ENCODE data around the gene MCC. TPM values are rescaled to one million over a fixed set of nuclear protein-coding genes. Genes with fewer than 3 reads are reported as not detected.

The MCC gene
- total RNA-seq, 1 donor from 2014 or later: 26.9 TPM

- H4K20me1 ChIP-seq (ENCODE audit: insufficient read depth, low read length): peaks cover 8% of the 10 kb centered on the region
- TF ChIP-seq EZH2 (IDR thresholded peaks at IDR 0.05; ENCODE audit: insufficient read depth, low read length) (no peak), CTCF (IDR thresholded peaks at IDR 0.05; ENCODE audit: insufficient read depth, low read depth, low read length) (no peak)
- H3K4me1 ChIP-seq (ENCODE audit: insufficient read depth, low read length): peaks cover 5% of the 10 kb centered on the region
- no peak overlapping the region for H3K4me2 ChIP-seq (ENCODE audit: low read length)
- no peaks in the 10 kb centered on the region for H3K79me2 ChIP-seq (ENCODE audit: insufficient read depth, low read length)
- H3K4me3 Mint-ChIP-seq (ENCODE audit: unreplicated experiment): no peak overlapping the region
- no peaks in the 10 kb centered on the region for H3K36me3 ChIP-seq (ENCODE audit: insufficient read depth, low read length)
- no peak overlapping the region for H2AFZ ChIP-seq (ENCODE audit: low read depth, low read length)
- H3K9me3 Mint-ChIP-seq (ENCODE audit: unreplicated experiment): peaks cover 1% of the 10 kb centered on the region
- no peak overlapping the region for H3K27ac Mint-ChIP-seq (ENCODE audit: unreplicated experiment)
- H3K36me3 Mint-ChIP-seq (ENCODE audit: low read depth, unreplicated experiment): peaks cover 7% of the 10 kb centered on the region
- peaks cover 9% of the 10 kb centered on the region for H3K4me1 Mint-ChIP-seq (ENCODE audit: low read depth, unreplicated experiment)
- no peaks in the 10 kb centered on the region for H3K27me3 Mint-ChIP-seq (ENCODE audit: low read depth, unreplicated experiment)
- H3K9me3 ChIP-seq (ENCODE audit: insufficient read depth, low read depth, low read length): no peaks in the 10 kb centered on the region
- H3K27me3 ChIP-seq (ENCODE audit: insufficient read depth, low read length): no peaks in the 10 kb centered on the region
- DNase-seq (ENCODE audit: low read depth): no peak
- no peak overlapping the region for H3K9ac ChIP-seq (ENCODE audit: low read length)
- no peak overlapping the region for H3K4me3 ChIP-seq (ENCODE audit: insufficient read depth, low read depth, low read length)
- FAIRE-seq: no peak
- H3K27ac ChIP-seq (ENCODE audit: low read depth, low read length): no peak overlapping the region
These were observed 331.9 kb downstream of the MCC start for GRCh38 chr5:113156271-113156877.

- Histone ChIP-seq H3K4me3 (ENCODE audit: insufficient read depth, low read depth, low read length) (no peak overlapping the region), H4K20me1 (ENCODE audit: insufficient read depth, low read length) (peaks cover 8% of the 10 kb centered on the region), H3K36me3 (ENCODE audit: insufficient read depth, low read length) (no peaks in the 10 kb centered on the region), H3K79me2 (ENCODE audit: insufficient read depth, low read length) (no peaks in the 10 kb centered on the region), H3K9ac (ENCODE audit: low read length) (no peak overlapping the region), H3K27me3 (ENCODE audit: insufficient read depth, low read length) (no peaks in the 10 kb centered on the region), H3K9me3 (ENCODE audit: insufficient read depth, low read depth, low read length) (no peaks in the 10 kb centered on the region), H3K4me1 (ENCODE audit: insufficient read depth, low read length) (peaks cover 5% of the 10 kb centered on the region), H3K4me2 (ENCODE audit: low read length) (no peak overlapping the region), H3K27ac (ENCODE audit: low read depth, low read length) (no peak overlapping the region), H2AFZ (ENCODE audit: low read depth, low read length) (no peak overlapping the region)
- no peak for DNase-seq (ENCODE audit: low read depth)
- Mint-ChIP-seq H3K27me3 (ENCODE audit: low read depth, unreplicated experiment) (no peaks in the 10 kb centered on the region), H3K4me3 (ENCODE audit: unreplicated experiment) (no peak overlapping the region), H3K36me3 (ENCODE audit: low read depth, unreplicated experiment) (peaks cover 7% of the 10 kb centered on the region), H3K9me3 (ENCODE audit: unreplicated experiment) (no peaks in the 10 kb centered on the region), H3K27ac (ENCODE audit: unreplicated experiment) (no peak overlapping the region), H3K4me1 (ENCODE audit: low read depth, unreplicated experiment) (peaks cover 13% of the 10 kb centered on the region)
- no peak for FAIRE-seq
- no peak for TF ChIP-seq EZH2 (IDR thresholded peaks at IDR 0.05; ENCODE audit: insufficient read depth, low read length)
- no peak for TF ChIP-seq CTCF (IDR thresholded peaks at IDR 0.05; ENCODE audit: insufficient read depth, low read depth, low read length)
These were observed 334.6 kb downstream of the MCC start for GRCh38 chr5:113153512-113154097.

- H3K4me3 ChIP-seq (ENCODE audit: insufficient read depth, low read depth, low read length): no peak overlapping the region
- Mint-ChIP-seq H3K4me1 (ENCODE audit: low read depth, unreplicated experiment) (peaks cover 16% of the 10 kb centered on the region), H3K9me3 (ENCODE audit: unreplicated experiment) (no peaks in the 10 kb centered on the region), H3K4me3 (ENCODE audit: unreplicated experiment) (no peak overlapping the region), H3K36me3 (ENCODE audit: low read depth, unreplicated experiment) (peaks cover 7% of the 10 kb centered on the region), H3K27ac (ENCODE audit: unreplicated experiment) (no peak overlapping the region), H3K27me3 (ENCODE audit: low read depth, unreplicated experiment) (no peaks in the 10 kb centered on the region)
- no peak overlapping the region for H3K27ac ChIP-seq (ENCODE audit: low read depth, low read length)
- no peaks in the 10 kb centered on the region for H3K79me2 ChIP-seq (ENCODE audit: insufficient read depth, low read length)
- no peak overlapping the region for H3K4me2 ChIP-seq (ENCODE audit: low read length)
- H4K20me1 ChIP-seq (ENCODE audit: insufficient read depth, low read length): peaks cover 6% of the 10 kb centered on the region
- no peaks in the 10 kb centered on the region for H3K9me3 ChIP-seq (ENCODE audit: insufficient read depth, low read depth, low read length)
- no peaks in the 10 kb centered on the region for H3K36me3 ChIP-seq (ENCODE audit: insufficient read depth, low read length)
- DNase-seq (ENCODE audit: low read depth): no peak
- H3K9ac ChIP-seq (ENCODE audit: low read length): no peak overlapping the region
- peaks cover 5% of the 10 kb centered on the region for H3K4me1 ChIP-seq (ENCODE audit: insufficient read depth, low read length)
- no peak for TF ChIP-seq CTCF (IDR thresholded peaks at IDR 0.05; ENCODE audit: insufficient read depth, low read depth, low read length)
- no peak for TF ChIP-seq EZH2 (IDR thresholded peaks at IDR 0.05; ENCODE audit: insufficient read depth, low read length)
- no peaks in the 10 kb centered on the region for H3K27me3 ChIP-seq (ENCODE audit: insufficient read depth, low read length)
- FAIRE-seq: no peak
- no peak overlapping the region for H2AFZ ChIP-seq (ENCODE audit: low read depth, low read length)
These were observed 335.9 kb downstream of the MCC start for GRCh38 chr5:113152380-113152740.
